Activated naive CD8-positive, alpha-beta T cell treated with anti-CD3 and anti-CD28 coated beads, Interleukin-2, amount 50 U/mL, for 16 hours (primary cell): ENCODE results near the gene SEC63.
"Not testable (repeated sequence)": the region's sequence is repeated elsewhere in the genome, so short reads cannot be mapped to it uniquely, and the experiment has no call there.

Source experiments
- DNase-seq: peaks from one replicate; pipeline ENCODE4 v3.0.0-alpha.2; 2020; ENCODE audit warnings: low read depth, low spot score

Gene SEC63

DNA sequence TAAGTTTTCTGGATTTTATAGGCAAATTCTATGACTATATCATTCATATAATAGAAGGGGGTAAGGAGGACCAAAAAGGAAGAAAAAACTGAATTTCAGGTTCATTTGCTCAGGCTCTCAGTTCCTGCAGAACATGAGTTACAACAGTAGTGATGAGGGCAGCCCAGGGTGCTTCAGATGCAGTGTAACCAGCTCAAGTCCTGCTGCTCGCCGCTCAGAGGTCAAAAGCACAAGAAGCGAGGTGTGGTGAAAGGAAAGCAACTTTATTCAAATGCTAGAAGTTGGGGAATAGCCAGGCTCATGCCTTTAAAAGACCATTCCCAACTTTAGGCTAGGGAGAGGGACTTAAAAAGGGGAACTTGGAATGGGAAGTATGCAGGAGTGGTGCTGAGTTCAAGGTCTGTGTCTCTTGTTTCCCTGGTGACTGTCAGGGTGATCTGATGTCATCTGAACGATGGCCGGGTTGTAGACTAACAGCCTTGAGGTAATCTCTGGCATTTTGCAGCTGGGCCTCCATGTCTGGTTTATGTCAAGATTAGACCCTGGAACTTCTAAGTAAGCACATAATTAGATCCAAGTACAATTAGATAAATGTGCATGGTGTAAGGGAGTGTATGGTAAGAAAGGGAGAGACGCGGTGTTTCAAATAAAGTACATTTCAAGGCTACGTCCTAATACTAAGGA is 14.5 kb upstream of the SEC63 start:
- DNase-seq: no peak

DNA sequence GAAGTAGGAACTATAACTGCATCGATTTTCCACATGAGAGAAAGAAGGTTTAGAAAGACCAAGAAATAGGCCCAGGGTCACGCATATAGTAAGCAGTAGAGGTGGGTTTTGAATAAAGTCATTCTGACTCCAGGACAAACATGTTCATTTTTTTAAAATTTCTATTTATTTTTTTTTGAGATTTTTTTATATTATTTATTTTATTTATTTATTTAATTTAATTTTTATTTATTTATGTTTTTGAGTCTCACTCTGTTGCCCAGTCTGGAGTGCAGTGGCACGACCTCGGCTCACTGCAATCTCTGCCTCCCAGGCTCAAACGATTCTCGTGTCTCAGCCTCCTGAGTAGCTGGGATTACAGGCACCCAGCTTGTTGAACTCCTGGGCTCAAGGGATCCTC is 13.2 kb upstream of the SEC63 start:
- no peak for DNase-seq

DNA sequence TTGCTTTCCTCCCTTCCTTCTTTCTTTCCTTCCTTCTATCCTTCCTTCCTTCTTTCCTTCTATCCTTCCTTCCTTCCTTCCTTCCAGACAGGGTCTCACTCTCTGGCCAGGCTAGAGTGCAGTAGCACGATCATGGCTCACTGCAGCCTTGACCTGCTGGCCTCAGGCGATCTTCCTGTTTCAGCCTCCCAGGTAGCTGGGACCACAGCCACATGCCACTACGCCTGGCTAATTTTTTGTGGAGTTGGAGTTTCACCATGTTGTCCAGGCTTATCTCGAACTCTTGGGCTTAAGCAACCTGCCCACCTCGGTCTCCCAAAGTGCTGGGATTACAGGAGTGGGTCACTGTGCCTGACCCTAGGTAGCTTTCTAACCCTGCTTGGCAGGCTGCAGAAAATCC is 12.2 kb upstream of the SEC63 start:
- DNase-seq: no peak

DNA sequence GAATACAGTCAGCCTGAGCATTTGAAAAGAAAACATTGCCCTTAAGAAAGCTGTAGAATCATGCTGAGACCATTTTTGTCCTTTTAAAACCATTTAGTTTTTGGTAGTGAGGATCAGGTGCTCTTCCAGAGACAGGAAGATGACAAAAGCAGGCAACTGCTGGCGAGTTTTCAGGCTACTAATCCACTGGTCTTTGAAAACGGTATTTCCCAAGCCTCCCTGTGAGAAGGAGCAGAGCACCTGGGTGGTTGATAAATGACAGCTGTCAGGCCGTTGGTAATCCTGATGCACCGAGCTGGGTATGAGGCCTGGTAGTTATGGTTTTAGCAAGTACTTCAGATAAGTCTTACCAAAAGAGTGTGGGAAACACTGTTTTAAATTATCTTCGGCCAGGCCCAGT is 10.1 kb upstream of the SEC63 start:
- DNase-seq: no peak

DNA sequence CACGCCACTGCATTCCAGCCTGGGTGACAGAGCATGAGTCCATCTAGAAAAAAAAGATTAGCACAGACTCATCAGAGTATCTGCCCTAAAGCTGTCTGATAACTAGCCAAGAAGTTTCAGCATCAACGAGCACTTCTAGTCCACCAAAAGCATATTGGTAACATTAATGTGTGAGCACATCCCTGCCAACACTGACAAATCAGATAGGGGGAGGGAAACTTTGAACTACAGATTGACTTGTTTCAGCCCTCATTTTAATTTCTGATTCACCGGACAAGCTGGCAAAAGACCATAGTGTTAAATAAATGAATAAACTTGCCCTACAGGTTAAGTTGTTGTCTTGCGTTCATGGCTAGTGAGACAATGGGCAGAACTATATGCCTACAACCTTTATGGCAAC is 7.7 kb upstream of the SEC63 start:
- no peak for DNase-seq

DNA sequence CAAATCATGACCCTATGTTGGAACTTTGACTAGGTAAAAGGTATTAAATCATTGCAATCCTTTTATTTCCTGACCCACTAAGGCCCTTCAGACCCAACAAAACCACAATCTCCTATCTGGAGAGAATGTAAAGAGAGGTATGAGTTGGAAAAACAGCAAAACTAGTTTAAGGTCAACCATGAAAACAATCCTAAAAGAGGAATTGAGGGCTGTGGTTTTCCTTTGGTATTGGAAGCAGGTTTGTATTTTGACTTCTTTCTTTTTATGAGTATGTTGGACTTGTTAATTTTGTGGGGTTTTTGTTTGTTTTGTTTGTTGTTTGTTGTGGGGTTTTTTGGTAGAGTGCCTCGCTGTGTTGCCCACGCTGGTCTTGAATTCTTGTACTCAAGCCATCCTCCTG is 4.7 kb upstream of the SEC63 start:
- DNase-seq: no peak

DNA sequence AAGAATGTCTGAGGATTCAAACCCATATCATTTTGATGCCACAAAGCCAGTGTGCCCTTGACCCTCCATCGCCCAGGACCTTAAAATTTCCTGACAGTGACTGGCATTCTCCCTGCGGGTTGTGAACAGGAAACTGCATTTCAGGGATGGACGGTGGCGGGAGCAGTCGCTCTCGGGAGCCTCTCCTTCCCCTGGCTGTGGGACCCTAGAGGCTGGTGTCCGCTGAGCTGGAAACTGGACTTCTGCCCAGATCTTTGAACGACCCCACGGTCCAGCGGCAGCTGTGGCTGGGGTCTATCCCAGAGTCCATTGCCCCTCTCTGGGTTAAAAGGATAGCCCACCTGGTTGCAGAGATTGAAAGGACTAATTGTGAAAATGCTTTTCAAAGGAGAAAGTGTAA is 1.4 kb upstream of the SEC63 start:
- no peak for DNase-seq

DNA sequence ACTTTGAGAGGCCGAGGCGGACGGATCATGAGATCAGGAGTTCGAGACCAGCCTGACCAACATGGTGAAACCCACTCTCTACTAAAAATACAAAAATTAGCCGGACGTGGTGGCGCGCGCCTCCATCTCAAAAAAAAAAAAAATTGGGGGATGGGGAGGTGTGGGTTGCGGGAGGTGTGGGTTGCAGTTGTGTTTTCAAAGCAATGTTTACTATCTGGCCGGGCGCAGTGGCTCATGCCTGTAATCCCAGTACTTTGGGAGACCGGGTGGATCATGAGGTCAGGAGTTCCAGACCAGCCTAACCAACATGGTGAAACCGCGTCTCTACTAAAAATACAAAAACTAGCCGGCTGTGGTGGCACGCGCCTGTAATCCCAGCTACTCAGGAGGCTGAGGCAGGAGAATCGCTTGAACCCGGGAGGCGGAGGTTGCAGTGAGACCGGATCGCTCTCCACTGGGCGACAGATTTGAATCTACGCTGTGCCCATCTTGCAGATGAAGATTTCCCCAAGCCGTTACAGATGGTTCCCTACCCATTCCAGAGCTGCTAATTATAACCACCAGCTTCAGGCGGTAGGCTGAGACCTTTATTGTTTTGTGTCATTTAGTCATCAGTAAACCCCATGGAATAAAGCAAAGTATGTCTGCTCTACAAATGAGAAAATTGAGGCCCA is 818 bp upstream of the SEC63 start:
- not testable (repeated sequence) for DNase-seq

DNA sequence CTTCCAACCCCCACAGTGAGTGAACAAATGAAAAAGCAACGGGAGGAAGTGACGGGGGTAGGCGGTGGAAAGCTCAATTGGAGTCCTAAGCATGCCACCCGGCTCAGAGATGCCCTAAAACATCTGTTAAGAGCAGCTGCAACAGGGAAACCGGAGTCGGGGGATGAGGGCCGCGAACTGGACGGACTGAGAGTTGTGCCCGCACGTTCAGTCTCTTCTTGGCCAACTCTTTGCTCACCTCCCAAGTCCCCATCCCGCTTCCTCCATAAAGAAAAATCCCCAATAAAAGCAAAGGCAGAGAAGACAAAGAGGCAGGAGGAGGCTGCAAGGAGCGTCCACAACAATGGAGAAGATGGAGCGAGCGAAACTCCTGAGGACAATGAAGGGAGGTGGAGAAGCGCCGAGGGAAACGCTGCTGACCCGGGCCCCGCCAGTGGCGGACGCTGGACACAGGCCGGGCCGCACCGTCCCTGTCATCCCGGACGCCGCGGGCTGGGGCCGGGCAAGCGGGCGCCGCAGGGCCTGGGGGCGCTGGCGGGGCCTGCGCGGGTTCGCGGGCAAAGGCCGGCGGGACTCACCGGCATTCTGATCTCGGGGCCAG is 600 bp downstream of the SEC63 start:
- peak; percentile 7 for DNase-seq

DNA sequence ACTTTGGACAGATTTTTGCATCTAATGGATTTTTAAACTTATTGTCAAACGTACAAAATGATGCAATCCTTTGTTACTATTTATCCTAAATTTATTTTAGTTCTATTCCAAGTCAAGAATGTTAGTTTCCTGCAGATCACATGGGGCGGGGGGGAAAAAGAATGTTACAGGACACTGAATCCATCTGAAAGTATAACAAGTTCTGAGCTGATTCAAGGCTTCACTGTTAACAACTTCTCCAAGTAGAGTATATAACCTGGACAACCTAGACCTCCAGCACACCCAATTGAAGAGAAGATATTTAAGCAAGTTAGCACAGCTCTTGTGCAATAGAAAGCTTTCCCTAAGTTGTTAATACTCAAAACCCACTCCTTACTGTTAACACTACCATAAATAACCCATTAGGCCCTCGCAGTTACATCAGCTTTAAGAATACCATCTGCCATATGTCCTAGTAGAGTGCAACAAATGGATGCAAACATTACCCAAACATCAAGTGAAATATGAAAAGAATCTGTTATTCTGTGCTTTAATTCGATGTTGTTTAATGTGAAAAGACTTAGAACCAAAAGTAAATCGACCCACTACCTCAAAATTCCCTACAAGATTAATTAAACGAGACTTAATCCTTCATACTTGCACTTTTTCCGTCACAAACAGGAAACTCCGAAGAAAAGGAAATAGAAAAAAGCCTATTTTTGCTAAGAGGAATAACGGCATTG is 1.3 kb downstream of the SEC63 start:
- no peak for DNase-seq

DNA sequence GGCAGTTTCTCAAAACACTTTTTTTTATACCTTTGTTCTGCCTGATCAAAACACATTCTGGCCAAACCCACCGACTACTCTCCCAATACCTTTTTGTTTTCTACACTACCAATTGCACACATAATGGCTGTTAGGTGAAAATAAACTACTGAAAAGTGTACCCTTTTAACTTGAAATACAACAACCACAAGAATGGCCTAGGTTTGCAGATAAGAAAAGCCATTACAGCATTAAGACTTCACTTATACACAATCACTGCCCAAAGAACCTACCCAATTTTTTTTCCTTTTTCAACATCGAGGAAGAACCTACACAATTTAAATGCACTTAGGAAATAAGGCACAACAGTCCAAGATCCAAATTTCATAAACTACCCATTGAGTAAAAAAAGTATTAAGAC is 1.8 kb downstream of the SEC63 start:
- no peak for DNase-seq

DNA sequence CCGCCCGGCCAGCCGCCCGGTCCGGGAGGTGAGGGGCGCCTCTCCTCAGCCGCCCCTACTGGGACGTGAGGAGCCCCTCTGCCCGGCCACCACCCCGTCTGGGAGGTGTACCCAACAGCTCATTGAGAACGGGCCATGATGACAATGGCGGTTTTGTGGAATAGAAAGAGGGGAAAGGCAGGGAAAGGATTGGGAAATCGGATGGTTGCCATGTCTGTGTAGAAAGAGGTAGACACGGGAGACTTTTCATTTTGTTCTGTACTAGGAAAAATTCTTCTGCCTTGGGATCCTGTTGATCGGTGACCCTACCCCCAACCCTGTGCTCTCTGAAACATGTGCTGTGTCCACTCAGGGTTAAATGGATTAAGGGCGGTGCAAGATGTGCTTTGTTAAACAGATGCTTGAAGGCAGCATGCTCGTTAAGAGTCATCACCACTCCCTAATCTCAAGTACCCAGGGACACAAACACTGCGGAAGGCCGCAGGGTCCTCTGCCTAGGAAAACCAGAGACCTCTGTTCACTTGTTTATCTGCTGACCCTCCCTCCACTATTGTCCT is 4.1 kb downstream of the SEC63 start:
- not testable (repeated sequence) for DNase-seq

DNA sequence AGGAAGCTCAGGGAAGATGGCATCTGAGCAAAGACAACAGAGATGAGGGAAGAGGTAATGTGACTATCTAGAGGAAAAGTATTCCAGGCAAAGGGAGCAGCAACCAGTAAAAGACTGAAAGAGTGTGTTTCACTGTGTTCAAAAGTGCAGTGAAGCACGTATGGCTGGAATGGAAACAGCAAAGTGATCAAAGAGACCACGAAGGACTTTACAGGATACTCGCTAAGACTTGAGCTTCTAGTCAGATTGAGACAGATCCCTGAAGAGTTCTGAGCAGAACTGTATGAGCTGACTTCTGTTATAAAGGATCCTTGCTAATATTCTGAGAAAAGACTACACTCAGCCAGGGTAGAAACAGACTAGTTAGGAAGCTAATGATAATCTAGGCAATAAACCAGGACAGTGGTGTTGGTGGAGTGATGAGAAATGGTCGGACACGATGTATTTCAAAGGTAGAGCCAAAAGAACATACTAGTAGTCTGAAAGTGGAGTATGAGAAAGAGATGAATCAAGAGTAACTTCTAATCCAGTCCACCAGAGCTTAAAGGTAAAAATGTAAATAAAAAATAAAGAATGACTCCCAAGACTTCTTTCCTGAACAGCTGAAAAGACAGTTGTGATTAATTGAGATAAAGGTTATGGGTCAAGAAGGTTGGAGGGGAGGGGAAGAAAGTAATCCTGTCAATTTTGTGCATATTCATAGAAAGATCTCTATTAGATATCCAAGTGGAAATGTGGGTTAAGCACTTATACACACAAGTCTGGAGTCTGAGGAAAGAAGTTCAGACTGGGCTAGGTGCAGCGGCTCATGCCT is 14.2 kb downstream of the SEC63 start:
- no peak for DNase-seq

DNA sequence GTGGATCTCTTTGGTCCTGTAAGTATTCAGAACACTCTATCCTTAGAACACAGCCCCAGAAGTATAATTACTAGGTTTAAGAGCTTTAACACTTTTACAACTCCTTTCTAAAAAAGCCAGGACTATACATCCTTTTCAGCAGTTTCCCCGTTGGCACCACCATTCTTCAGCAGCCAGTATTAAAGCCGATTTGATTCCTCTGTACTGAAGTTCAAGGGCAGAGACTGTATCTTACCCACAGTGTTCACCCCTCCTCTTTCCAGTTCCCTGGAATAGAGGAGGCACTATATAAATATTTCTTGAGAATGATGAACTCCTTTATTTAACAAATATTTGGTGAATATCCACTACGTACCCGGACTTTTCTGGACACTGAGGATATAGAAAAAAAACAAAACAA is 15.9 kb downstream of the SEC63 start:
- no peak for DNase-seq

DNA sequence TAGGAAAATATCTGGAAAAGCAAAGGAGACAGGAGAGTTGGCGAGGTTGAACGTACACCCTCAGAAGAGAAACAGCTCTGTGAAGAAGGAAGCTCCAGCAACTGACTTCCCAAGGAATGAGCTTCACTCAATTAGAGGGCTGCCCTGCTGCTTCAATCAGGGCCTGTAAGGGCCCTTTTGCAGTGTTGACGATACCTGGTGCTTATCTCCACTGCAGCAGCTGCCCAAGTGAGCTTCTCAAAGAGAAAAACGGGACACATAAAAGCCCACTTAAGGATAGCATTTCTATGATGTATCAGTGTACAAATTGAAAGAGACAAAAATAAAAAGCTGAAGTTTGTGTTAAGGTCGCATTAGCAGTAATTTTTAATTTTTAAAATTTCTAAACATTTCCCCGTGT is 16.4 kb downstream of the SEC63 start:
- DNase-seq: no peak

DNA sequence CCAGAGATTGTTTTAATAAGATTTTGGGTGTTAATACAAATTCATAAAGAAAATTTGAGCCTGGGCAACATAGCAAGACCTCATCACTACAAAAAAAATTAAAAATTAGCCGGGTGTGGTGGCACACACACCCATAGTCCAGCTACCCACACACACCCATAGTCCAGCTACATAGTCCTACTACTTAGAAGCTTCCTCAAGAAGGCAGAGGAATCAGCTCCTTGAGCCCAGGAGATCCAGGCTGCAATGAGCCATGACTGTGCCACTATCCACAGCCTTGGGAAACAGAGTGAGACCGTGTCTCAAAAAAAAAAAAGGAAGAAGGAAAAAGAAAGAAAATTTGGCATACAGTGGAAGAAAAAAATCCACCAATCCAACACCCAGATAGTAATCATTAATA is 16.8 kb downstream of the SEC63 start:
- DNase-seq: no peak

DNA sequence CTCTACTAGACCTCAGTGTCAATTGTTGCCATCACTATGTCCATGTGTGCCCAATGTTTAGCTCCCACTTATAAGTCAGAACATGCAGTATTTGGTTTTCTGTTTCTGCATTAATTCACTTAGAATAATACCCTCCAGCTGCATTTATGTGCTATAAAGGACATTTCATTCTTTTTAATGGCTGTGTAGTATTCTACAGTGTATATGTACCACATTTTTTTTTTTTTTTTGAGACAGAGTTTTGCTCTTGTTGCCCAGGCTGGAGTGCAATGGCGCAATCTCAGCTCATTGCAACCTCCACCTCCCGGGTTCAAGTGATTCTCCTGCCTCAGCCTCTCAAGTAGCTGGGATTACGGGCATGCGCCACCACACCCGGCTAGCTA is 21.1 kb downstream of the SEC63 start:
- not testable (repeated sequence) for DNase-seq

DNA sequence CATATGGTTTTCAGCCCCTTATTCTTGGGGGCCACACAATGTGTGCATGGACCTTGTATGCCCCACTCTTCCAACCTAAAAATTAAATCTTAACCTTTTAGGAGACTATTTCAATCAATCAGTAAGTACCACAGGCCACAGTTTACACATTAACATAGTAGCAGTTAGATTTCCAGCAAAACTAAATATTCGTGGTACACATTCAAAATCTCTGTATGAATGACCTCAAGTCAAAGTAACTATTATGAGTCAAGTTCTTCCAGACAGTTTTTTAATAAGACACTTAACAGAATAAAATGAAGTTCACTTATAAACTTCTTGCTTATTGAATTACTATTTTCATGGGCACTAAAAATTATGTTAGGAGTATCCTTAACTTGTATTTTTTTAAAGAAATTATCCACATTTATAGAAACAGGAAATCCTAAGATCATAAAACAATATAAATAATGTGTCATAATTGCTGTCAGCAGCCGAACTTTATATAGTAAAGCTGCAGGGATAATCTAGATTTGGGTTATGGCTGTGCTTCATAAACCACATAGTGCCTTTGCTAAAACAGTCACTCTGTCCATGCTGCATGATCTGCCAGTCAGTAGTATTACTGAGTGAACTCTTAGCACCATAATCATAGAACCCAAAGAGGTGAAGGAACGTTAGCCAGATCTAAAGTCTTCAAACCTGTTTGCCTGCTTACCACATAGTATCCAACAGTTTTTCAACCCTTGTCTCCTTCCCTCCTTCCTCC is 21.7 kb downstream of the SEC63 start:
- DNase-seq: no peak

DNA sequence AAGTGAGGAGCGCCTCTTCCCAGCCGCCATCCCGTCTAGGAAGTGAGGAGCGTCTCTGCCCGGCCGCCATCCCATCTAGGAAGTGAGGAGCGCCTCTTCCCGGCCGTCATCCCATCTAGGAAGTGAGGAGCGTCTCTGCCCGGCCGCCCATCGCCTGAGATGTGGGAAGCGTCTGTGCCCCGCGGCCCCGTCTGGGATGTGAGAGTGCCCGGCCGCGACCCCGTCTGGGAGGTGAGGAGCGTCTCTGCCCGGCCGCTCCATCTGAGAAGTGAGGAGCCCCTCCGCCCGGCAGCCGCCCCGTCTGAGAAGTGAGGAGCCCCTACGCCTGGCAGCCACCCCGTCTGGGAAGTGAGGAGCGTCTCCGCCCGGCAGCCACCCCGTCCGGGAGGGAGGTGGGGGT is 23.8 kb downstream of the SEC63 start:
- not testable (repeated sequence) for DNase-seq

DNA sequence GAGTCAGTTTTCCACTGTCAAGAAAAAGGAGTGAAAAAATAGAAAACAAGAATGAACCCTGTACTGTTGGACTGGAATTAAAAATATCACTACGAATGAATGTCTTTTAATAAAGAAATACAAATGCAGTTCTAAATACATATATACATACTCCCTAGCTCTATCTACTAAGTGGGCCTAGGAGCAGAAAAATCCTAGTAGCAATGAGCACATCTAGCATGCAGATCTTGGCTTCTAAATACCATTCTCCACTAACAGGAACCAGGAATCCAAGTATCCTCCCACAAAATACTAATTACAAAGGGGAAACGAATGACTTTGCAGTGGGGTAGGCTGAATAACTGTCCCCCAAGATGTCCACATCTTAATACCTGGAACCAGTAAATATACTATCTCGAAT is 25.4 kb downstream of the SEC63 start:
- no peak for DNase-seq

DNA sequence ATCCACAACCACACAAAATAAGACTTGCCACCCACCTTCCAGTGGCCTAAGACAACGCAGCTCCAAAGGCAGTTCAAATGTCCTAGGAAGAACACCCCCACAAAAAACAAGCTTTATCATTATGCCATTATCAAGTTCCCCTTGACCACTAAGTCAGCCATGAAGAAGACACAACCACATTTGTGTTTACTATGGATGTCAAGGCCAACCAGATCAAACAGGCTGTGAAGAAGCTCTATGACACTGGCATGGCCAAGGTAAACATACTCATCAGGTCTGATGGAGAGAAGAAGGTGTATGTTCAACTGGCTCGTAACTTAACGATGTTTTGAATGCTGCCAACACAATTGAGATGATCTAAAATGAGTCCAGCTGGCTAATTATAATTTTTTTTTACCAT is 26.1 kb downstream of the SEC63 start:
- no peak for DNase-seq
